A549 treated with ZK216348 at 1 μM for 4 hours (cell line): ENCODE data around the gene ITPR1. TPM values are rescaled to one million over a fixed set of nuclear protein-coding genes. Genes with fewer than 3 reads are reported as not detected.

Source experiments
- total RNA-seq: library from RNA; stranded (reverse); fragments of 200-300 nt; extraction: Qiagen RNA extraction; gene quantifications from 5 replicates; pipeline ENCODE4 v1.2.3, GENCODE V29; 2022; ENCODE audit warnings: low read depth

ITPR1 gene
- total RNA-seq: 4.5 to 6.1 TPM (median 4.9 TPM) in 5 replicates

DNA sequence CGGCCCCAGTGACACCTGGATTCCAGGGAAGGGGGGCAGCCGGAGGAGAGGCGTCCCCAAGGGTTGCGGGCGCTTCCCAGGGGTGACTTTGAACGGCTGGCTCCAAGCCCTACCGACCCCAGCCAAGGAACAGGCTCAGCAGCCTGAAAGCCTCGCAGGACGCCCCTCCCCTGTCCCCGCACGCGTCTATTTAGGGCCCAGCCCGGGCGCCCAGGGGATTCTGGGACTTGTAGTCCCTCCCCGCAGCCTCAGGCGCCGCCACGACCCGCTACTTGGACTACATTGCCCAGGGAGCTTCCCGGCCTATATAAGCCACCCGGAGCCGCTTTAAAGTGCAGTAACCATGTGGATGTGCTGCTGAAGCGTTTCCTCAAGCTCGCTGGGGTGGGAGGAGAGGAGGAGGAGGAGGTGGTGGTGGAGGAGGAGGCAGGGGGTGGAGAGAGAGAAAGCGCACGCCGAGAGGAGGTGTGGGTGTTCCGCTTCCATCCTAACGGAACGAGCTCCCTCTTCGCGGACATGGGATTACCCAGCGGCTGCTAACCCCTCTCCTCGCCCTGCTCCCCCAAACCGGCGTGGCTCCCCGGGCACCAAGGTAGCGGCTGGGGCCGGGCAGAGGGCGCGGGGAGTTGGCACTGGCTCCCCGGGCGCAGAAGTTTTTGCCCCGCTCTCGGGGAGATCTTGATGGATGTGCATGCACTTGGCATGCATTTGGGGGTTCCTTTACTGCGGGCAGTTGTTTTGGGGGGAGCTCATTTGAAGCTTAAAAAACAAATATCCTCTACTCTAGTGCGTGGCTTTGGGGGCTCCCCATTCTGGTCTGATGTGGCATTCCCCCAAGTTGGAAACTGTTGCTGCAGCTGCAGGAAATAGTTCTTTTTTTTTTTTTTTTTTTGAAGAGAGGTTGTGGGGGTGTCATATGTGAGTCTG, at the start of gene ITPR1:
Gene ITPR1 (plus strand): TSS at position 335 of the 927 bp plus-strand sequence. CDS start 23,144 bp downstream, outside the sequence.

DNA sequence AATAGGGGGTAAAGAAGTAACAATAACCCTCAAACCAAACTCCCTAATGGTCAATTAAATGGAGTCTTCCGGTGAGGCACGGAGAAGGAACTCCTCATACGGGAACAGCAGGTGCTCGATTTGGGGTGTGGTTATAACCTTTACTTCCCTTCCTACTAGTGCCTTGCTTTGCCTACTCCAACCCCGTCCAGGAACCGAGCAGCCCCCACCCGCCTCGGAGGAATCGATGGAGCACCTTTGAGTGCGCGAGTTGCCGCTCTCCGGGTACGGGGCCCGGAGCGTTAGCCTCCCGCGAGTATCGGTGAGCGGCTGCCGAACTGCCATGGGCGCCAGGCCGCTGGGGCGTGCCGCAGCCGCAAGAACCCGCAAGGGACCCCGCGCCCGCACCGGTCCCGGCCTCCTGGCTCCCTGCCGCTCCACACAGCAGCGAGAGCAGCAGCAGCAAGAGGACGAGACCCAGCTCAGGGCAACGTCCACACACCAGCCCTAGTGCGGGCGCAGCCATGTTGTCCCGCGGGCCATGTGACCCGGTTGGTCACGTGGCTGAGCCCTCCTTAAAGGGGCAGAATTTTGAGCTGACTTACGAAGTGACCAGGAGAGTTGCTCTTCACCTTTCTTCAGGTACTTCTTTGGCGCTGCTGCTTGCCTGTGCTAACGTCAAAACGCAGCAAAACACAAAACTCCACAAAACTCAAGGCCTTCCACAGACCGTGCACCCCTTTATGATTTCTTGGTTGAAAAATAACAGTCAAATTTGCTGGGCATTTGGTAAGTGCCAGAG, 26.2 kb upstream of the ITPR1 start, which contains the start of gene SUMF1:
Gene SUMF1 (minus strand): TSS at position 529 of the 781 bp plus-strand sequence. CDS start 24 bp downstream, at position 505.

Other genes with a start within 250 kb of the ITPR1 start
- gene SETMAR, start 190.0 kb upstream of the ITPR1 start, total RNA-seq: 8.0 to 9.8 TPM (median 8.5 TPM) in 5 replicates
- 17.9 to 22.2 TPM (median 18.4 TPM) in 5 replicates for gene SUMF1, start 26.1 kb upstream of the ITPR1 start, total RNA-seq